ENCODE results near the gene HINT1.
"Not testable (repeated sequence)": the region's sequence is repeated elsewhere in the genome, so short reads cannot be mapped to it uniquely, and the experiment has no call there.

The HINT1 gene

GRCh38 chr5:131170540-131171275 is 5.7 kb upstream of the HINT1 start, which contains the start of gene LYRM7:
Gene LYRM7, plus strand, starts transcription at chr5:131170944. Its CDS starts 77 bp downstream, at chr5:131171021.
- peak; percentile 56 to 99 (median 93) for DNase-seq

GRCh38 chr5:131169810-131170539 is 4.9 kb upstream of the HINT1 start:
- no peak for DNase-seq

DNA sequence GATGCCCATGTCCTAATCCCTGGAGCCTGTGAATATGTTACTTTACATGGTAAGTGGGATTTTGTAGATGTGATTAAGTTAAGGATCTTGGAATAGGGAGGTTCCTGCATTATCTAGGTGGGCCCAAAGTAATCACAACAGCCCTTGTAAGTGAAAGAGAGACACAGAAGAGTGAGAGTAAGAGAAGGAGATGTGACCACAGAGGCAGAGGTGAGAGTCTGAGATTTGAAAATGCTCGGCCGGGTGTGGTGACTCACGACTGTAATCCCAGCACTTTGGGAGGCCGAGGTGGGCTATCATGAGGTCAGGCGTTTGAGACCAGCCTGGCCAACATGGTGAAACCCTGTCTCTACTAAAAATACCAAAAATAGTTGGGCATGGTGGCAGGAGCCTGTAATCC is 2.6 kb upstream of the HINT1 start:
- no peak for DNase-seq

- peak in 48 of 51 donors; percentile 9 to 84 (median 60) for DNase-seq
Measured at GRCh38 chr5:131164191-131165118, 601 bp downstream of the HINT1 start.

- peak in 1 of 51 donors; percentile 16 for DNase-seq
Measured at GRCh38 chr5:131163276-131164119, 1.6 kb downstream of the HINT1 start.

GRCh38 chr5:131160134-131160533 is 4.9 kb downstream of the HINT1 start:
- no peak for DNase-seq

- no peak for DNase-seq
Measured at GRCh38 chr5:131156957-131157356, 8.1 kb downstream of the HINT1 start.

DNA sequence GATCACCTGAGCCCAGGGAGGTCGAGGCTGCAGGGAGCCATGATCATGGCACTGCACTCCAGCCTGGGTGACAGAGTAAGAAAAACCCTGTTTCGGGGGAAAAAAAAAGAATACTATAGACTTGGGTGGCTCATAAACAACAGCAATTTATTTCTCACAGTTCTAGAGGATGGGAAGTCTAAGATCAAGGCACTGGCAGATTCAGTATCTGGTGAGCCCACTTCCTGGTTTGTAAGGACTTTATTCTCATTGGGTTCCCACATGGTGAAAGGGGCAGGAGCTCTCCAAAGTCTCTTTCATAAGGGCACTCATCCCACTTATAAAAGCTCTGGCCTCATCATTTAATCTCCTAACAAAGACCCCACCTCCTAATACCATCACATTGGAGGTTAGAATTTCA is 8.7 kb downstream of the HINT1 start:
- no peak for DNase-seq

- no peak for DNase-seq
Measured at GRCh38 chr5:131151216-131151615, 13.8 kb downstream of the HINT1 start.

GRCh38 chr5:131150408-131150807 is 14.6 kb downstream of the HINT1 start:
- DNase-seq: no peak

GRCh38 chr5:131148835-131149234 is 16.2 kb downstream of the HINT1 start:
- DNase-seq: peak in 30 of 51 donors; percentile 2 to 69 (median 20)

- no peak for DNase-seq
Measured at GRCh38 chr5:131147258-131147657, 17.8 kb downstream of the HINT1 start.

GRCh38 chr5:131142970-131143617 is 22.0 kb downstream of the HINT1 start:
- no peak for DNase-seq

- no peak for DNase-seq
Measured at GRCh38 chr5:131139321-131139720, 25.7 kb downstream of the HINT1 start.

DNA sequence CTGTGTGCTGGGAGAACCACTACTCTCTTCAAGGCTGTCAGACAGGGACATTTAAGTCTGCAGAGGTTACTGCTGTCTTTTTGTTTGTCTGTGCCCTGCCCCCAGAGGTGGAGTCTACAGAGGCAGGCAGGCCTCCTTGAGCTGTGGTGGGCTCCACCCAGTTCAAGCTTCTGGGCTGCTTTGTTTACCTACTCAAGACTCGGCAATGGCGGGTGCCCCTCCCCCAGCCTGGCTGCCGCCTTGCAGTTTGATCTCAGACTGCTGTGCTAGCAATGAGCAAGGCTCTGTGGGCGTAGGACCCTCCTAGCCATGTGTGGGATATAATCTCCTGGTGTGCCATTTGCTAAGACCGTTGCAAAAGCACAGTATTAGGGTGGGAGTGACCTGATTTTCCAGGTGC is 26.6 kb downstream of the HINT1 start:
- DNase-seq: not testable (repeated sequence)

DNA sequence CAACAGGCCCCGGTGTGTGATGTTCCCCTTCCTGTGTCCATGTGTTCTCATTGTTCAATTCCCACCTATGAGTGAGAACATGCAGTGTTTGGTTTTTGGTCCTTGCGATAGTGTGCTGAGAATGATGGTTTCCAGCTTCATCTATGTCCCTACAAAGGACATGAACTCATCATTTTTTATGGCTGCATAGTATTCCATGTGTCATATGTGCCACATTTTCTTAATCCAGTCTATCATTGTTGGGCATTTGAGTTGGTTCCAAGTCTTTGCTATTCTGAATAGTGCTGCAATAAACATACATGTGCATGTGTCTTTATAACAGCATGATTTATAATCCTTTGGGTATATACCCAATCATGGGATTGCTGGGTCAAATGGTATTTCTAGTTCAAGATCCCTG is 32.0 kb downstream of the HINT1 start:
- DNase-seq: not testable (repeated sequence)

DNA sequence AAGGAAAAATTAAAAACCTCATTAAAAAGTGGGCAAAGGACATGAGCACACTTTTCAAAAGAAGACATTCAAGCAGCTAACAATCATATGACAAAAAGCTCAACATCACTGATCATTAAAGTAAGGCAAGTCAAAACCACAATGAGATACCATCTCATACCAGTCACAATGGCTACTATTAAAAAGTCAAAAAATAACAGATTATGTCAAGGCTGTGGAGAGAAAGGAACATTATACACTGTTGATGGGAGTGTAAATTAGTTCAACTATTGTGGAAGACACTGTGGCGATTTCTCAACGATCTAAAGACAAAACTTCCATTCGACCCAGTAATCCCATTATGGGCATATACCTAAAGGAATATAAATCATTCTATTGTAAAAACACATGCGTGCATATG is 35.8 kb downstream of the HINT1 start:
- no peak for DNase-seq

DNA sequence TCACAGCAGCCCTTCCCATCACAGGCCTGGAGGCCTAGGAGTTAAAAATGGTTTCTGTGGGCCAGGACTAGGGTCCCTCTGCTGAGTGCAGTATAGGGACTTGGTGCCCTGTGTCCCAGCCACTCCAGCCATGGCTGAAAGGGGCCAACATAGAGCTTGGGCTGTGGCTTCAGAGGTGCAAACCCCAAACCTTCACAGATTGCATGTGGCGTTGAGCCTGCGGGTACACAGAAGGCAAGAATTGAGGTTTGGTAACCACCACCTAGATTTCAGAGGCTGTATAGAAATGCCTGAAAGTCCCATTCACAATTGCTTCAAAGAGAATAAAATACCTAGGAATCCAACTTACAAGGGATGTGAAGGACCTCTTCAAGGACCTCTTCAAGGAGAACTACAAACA is 37.8 kb downstream of the HINT1 start:
- DNase-seq: not testable (repeated sequence)

GRCh38 chr5:131114754-131115153 is 50.3 kb downstream of the HINT1 start:
- DNase-seq: no peak

DNA sequence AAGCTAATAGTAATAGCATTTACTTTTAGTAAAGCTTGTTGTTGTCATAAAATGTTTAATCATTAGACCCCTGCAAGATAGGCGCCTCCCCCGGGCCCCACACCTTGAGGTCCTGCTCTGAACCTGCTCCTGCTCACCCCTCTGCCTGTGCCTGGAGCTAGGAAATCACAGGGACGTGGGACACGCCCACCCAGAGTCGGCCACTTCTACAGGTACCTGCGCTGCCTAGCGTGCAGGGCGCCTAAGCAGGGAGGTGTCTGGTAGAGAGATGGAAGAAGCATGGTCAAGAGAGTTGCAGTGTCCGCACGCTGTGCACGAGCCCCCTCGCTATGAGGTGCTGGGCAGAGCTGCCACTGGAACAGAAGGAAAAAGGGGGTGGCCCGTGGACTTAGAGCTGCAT is 52.6 kb downstream of the HINT1 start:
- DNase-seq: no peak

Data from hypothalamus (tissue), 51 donors.